GM08714 (cell line): ENCODE data around the gene SNCG.
"Not testable (repeated sequence)": the region's sequence is repeated elsewhere in the genome, so short reads cannot be mapped to it uniquely, and the experiment has no call there.

Source experiments
- H3K4me3 ChIP-seq: fragments of 200-500 bp; sonication (Bioruptor generic); 2 replicates; pipeline ENCODE4 v1.5.1; 2014; ENCODE audit warnings: mild to moderate bottlenecking, low read length, inconsistent platforms
- ZNF274 ChIP-seq: IDR thresholded peaks from 2 replicates; pipeline ENCODE4 v1.6.1; 2012; ENCODE audit warnings: mild to moderate bottlenecking, low read depth, low read length

Gene SNCG

DNA sequence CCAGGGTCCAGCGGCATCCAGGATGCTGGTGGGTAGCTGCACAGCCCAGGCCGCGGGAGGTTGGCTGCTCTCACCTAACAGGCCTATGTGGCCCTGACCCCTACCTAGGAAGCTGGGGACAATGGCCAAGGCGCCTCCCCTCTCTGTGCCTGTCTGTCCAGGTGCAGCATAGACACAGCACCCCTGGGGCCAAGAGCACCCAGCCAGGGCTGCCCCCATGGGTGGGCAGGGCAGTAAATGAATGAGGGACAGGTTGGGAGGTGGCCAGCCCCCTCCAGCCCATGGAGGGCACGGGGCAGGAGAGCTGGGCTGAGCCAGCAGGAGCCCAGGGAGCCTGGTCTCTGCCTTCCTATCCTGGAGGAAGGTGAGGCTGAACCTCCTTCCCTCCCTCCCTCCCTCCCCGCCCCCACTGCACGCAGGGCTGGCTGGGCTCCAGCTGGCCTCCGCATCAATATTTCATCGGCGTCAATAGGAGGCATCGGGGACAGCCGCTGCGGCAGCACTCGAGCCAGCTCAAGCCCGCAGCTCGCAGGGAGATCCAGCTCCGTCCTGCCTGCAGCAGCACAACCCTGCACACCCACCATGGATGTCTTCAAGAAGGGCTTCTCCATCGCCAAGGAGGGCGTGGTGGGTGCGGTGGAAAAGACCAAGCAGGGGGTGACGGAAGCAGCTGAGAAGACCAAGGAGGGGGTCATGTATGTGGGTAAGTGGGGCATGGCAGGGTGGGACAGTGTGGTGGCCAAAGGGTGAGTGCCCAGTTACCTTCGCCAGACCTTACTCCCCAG, at the start of gene SNCG:
SNCG (plus strand) TSS at position 484 of the 785 bp plus-strand sequence; CDS start at position 583, 99 bp downstream.
- H3K4me3 ChIP-seq = no peak within 1 kb of the TSS
- TF ChIP-seq ZNF274 = no peak

GRCh38 chr10:86914734-86915133, 43.7 kb upstream of the SNCG start:
- TF ChIP-seq ZNF274 = no peak
- H3K4me3 ChIP-seq = no peak overlapping the region

DNA sequence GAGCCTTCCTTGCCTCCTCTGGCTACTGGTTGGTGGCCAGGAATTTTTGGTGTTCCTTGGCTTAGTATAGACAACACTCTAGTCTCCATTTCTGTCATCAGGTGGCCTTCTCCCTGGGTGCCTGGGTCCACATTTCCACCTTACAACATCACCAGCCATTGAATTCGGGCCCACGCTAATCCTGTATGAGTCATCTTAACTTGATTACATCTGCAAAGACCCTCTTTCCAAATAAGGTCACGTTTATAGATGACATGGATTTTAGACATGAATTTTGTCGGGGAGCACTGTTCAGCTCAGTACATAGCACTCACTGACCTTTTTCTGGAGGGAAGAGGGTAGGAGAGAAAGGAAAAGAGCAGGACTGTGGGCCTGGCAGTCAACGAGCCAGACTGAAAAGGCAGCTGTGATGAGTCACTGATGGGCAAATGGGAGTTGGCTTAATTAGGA, 40.4 kb upstream of the SNCG start:
- no peak for TF ChIP-seq ZNF274
- no peak overlapping the region for H3K4me3 ChIP-seq

DNA sequence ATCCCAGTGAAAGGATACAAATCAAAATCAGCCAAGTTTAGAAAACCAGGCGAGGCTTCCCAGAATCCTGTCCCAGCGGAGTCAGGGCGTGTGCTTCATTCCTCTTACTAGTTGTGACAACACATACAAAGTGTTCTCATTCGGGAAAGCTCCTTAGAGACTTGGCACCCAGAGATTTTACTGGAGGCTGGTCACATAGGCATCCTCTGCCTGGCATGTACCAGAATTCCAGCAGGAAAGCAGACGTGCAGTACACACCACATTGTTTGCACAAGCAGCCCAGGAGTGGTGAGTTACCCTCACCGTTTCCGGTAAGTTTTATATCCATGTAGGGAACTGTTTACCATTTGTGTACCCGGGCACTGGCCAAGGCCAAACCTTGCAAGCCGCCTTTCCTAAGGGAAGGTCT, 35.8 kb upstream of the SNCG start:
- H3K4me3 ChIP-seq = no peak overlapping the region
- no peak for TF ChIP-seq ZNF274

DNA sequence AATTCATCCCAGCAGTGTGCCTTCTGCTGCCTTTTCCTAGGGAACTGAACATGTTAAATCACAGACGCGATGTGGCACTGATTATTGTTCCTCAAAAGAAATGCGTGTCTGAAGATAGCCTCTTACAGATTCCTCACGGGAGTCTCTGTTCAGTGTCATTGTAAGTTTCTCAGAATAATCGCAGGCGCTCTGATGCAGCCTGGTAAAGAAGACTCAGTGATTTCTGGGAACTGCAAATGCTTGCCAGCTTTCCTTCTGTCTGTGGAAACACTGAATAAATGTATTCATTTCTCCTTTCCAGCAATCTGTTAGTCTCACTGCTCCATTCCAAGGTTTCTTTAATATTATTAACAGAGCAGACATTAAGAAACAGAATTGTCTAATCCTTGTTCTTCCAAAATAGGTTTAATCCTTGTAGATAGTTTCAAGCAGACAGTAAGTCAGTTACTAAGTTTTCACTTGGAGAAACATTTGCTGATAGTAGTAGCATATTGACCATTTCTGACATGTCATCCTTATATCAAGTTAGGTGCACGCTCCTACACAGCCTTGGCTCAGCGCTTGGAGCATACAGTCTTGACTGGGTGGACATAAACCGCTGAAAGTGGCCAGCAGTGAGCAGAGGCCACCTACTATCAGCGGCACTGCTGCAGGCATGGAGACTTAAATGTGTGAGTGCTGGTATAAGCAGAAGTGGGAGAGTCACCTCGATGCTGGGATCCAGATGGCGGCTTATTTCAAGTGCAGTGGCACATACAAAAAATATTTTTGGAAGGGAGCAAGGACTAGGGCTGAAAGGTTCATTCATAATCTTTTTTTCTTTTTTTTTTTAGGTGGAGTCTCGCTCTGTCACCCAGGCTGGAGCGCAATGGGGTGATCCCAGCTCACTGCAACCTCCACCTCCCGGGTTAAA, 28.7 kb upstream of the SNCG start:
- TF ChIP-seq ZNF274 = no peak
- H3K4me3 ChIP-seq = no peak overlapping the region

GRCh38 chr10:86931872-86932271, 26.5 kb upstream of the SNCG start:
- TF ChIP-seq ZNF274 = no peak
- no peak overlapping the region for H3K4me3 ChIP-seq

DNA sequence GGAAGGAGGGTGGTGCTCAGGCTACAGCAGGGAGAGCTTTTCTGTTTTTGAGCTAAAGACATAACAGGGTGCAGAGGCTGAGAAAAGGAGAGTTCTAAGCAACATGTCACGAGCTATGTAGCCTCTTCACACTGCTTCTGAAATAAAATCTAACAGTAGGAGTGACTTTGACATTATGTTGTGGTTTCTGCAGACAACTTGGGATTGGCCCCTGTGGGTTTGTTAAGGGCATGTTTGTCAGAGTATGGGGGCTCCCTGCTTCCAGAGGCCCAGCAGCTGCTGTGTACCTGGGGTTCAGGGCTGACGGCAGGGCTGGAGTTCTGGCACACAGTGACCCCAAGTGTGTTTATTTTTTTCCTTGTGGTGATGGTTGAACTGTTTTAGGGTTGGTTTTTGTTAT, 25.7 kb upstream of the SNCG start:
- H3K4me3 ChIP-seq = no peak overlapping the region
- no peak for TF ChIP-seq ZNF274

GRCh38 chr10:86934162-86934711, 24.2 kb upstream of the SNCG start:
- not testable (repeated sequence) for H3K4me3 ChIP-seq

GRCh38 chr10:86936661-86937501, 21.5 kb upstream of the SNCG start:
- no peak overlapping the region for H3K4me3 ChIP-seq
- TF ChIP-seq ZNF274 = no peak

GRCh38 chr10:86937502-86938154, 20.8 kb upstream of the SNCG start:
- TF ChIP-seq ZNF274 = no peak
- no peak overlapping the region for H3K4me3 ChIP-seq

DNA sequence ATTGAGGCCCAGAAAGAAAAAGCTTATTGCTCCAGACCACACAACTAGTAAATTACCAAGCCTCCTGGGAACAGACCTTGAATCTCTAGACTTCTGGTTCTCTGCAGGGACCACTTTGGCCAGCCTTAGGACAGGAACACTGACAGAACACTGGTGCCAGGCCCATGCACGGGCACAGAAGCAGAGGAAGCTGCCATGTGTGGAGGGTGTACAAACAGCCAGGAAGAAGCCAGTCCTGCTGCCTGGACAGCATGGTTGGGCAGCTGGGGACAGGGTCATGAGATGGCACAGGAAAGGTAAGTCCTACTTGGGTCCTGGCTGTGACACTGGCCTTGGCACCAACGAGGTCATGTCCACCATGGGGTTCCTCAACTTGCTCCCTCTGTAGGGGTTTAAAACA, 20.1 kb upstream of the SNCG start:
- no peak overlapping the region for H3K4me3 ChIP-seq
- TF ChIP-seq ZNF274 = no peak

GRCh38 chr10:86940076-86940475, 18.3 kb upstream of the SNCG start:
- not testable (repeated sequence) for H3K4me3 ChIP-seq

- H3K4me3 ChIP-seq = no peak overlapping the region
- TF ChIP-seq ZNF274 = no peak
These were observed 17.7 kb upstream of the SNCG start for GRCh38 chr10:86940677-86941076.
